A549 (cell line): ENCODE measurements around the gene RCE1. TPM values are rescaled to one million over a fixed set of nuclear protein-coding genes. Genes with fewer than 3 reads are reported as not detected.
A peak's percentile ranks its signal among the peaks of the same experiment; 100 is the strongest.

Experiments
- ATAC-seq, 2 experiments: fragments of 200-7000 bp in 1 of 2; fragments of >200 bp in 1 of 2; cut with Nextera tagmentation in 1 of 2; cut with Tn5 transposase in 1 of 2; 3 replicates each; pipeline versions ENCODE4 v1.8.0 to v1.9.1; 2018 to 2020; ENCODE audit warnings: mild to moderate bottlenecking in 1 of 2, moderate library complexity in 1 of 2
- CTCF ChIA-PET: fragments of 300-600 bp; sonication (Branson Sonifier 250); formaldehyde crosslinking; extraction: SDS; loops from one replicate; lab custom pipeline; 2021; ENCODE audit warnings: antibody characterized with exemption, inconsistent platforms; lab: Yijun Ruan, JAX
- POLR2A ChIA-PET: fragments of 350-600 bp; formaldehyde crosslinking; extraction: SDS; loops from one replicate; lab custom pipeline; 2021; ENCODE audit warnings: antibody characterized with exemption, inconsistent platforms; lab: Yijun Ruan, JAX
- DNase-seq, 2 experiments: peaks; one replicate each; pipeline versions ENCODE4 v3.0.0 to v3.0.0-alpha.2; 2011 to 2016; ENCODE audit warnings: low read depth in 1 of 2, low spot score in 1 of 2
- FAIRE-seq: peaks from 2 replicates; lab custom pipeline; 2011; peaks lifted over from hg19 to GRCh38; lab: Jason Lieb, UNC
- H3K27ac ChIP-seq, 2 experiments: fragments of >200 bp; sonication (Bioruptor Twin); formaldehyde crosslinking; 3 replicates each; pipeline ENCODE4 v1.5.1; 2016 to 2017
- H3K4me1 ChIP-seq: fragments of >200 bp; sonication (Bioruptor Twin); formaldehyde crosslinking; 3 replicates; pipeline ENCODE4 v1.6.1; 2016
- H3K4me2 ChIP-seq: fragments of >200 bp; sonication (Bioruptor Twin); formaldehyde crosslinking; 3 replicates; pipeline ENCODE4 v1.6.1; 2016
- H3K4me3 ChIP-seq: fragments of >200 bp; sonication (Bioruptor Twin); formaldehyde crosslinking; 3 replicates; pipeline ENCODE4 v1.5.1; 2016
- H3K9me3 ChIP-seq: fragments of >200 bp; sonication (Bioruptor Twin); formaldehyde crosslinking; 3 replicates; pipeline ENCODE4 v1.6.1; 2016
- CHD2 ChIP-seq: fragments of 150-350 bp; IDR thresholded peaks from 2 replicates; pipeline ENCODE4 v1.6.1; 2014; ENCODE audit warnings: low read length; ENCODE audit not compliant: partially characterized antibody
- CTCF ChIP-seq: fragments of >200 bp; sonication (Bioruptor Twin); formaldehyde crosslinking; IDR thresholded peaks from 3 replicates; pipeline ENCODE4 v1.5.1; 2016
- EHMT2 ChIP-seq: fragments of 200-600 bp; sonication (generic); IDR thresholded peaks from 2 replicates; pipeline ENCODE4 v1.6.1; 2016; ENCODE audit warnings: antibody characterized with exemption, low read depth, mild to moderate bottlenecking, moderate library complexity
- FOSL2 ChIP-seq, 2 experiments: fragments of 450-650 bp in 1 of 2; fragments of >200 bp in 1 of 2; sonication (Bioruptor Twin) in 1 of 2; formaldehyde crosslinking; IDR thresholded peaks; 2 replicates each; pipeline versions ENCODE4 v1.5.0 to v1.6.1; 2016 to 2020; ENCODE audit warnings: mild to moderate bottlenecking in 1 of 2, moderate library complexity in 1 of 2
- GATA3 ChIP-seq: IDR thresholded peaks from 2 replicates; pipeline ENCODE4 v1.6.1; 2012; ENCODE audit warnings: borderline replicate concordance
- HDAC2 ChIP-seq: fragments of 200-600 bp; sonication (generic); IDR thresholded peaks from 2 replicates; pipeline ENCODE4 v1.6.1; 2016
- HEYL ChIP-seq: fragments of 250-450 bp; sonication (Bioruptor Pico); IDR thresholded peaks from 2 replicates; pipeline ENCODE4 v1.8.0; 2021; ENCODE audit warnings: mild to moderate bottlenecking, moderate library complexity
- HOXA7 ChIP-seq: fragments of 250-450 bp; sonication (Bioruptor Pico); IDR thresholded peaks from 2 replicates; pipeline ENCODE4 v1.5.0; 2020; ENCODE audit warnings: mild to moderate bottlenecking, moderate library complexity
- KDM5A ChIP-seq: fragments of 200-600 bp; sonication (generic); IDR thresholded peaks from 2 replicates; pipeline ENCODE4 v1.6.1; 2016; ENCODE audit warnings: antibody characterized with exemption, mild to moderate bottlenecking
- MAFK ChIP-seq: fragments of 450-650 bp; IDR thresholded peaks from 2 replicates; pipeline ENCODE4 v1.6.1; 2014; ENCODE audit not compliant: partially characterized antibody
- NR3C1 ChIP-seq: fragments of >200 bp; sonication (Bioruptor Twin); formaldehyde crosslinking; IDR thresholded peaks from 3 replicates; pipeline ENCODE4 v1.6.1; 2017
- POLR2A ChIP-seq: IDR thresholded peaks from 2 replicates; pipeline ENCODE4 v1.6.1; 2012; ENCODE audit warnings: mild to moderate bottlenecking, low read length
- RAD21 ChIP-seq, 2 experiments: fragments of >200 bp in 1 of 2; sonication (Bioruptor Twin) in 1 of 2; formaldehyde crosslinking in 1 of 2; IDR thresholded peaks in 1 of 2; conservative IDR thresholded peaks in 1 of 2; 2 replicates in 1 of 2; 3 replicates in 1 of 2; pipeline ENCODE4 v1.6.1; 2012 to 2018; ENCODE audit warnings: inconsistent platforms in 1 of 2
- RFX5 ChIP-seq: fragments of 450-650 bp; IDR thresholded peaks from 2 replicates; pipeline ENCODE4 v1.7.1; 2014; ENCODE audit warnings: antibody characterized with exemption, mild to moderate bottlenecking, moderate library complexity
- RNF2 ChIP-seq: fragments of 200-600 bp; sonication (generic); IDR thresholded peaks from 2 replicates; pipeline ENCODE4 v1.6.1; 2016; ENCODE audit warnings: low read depth, mild to moderate bottlenecking, antibody characterized with exemption, moderate library complexity, borderline replicate concordance
- SMC3 ChIP-seq: fragments of >200 bp; sonication (Bioruptor Twin); formaldehyde crosslinking; IDR thresholded peaks from 3 replicates; pipeline ENCODE4 v1.6.1; 2018; ENCODE audit warnings: inconsistent platforms
- TFCP2L1 ChIP-seq: fragments of 250-450 bp; sonication (Bioruptor Pico); IDR thresholded peaks from 2 replicates; pipeline ENCODE4 v1.5.0; 2021; ENCODE audit warnings: mild to moderate bottlenecking
- ZC3H11A ChIP-seq: fragments of 450-650 bp; IDR thresholded peaks from 2 replicates; pipeline ENCODE4 v1.6.1; 2014; ENCODE audit warnings: antibody characterized with exemption, mild to moderate bottlenecking
- ZFP36 ChIP-seq: fragments of 450-650 bp; IDR thresholded peaks from 2 replicates; pipeline ENCODE4 v1.6.1; 2014; ENCODE audit warnings: borderline replicate concordance; ENCODE audit not compliant: partially characterized antibody
- ZNF302 ChIP-seq: fragments of 250-450 bp; sonication (Bioruptor Pico); IDR thresholded peaks from 2 replicates; pipeline ENCODE4 v1.9.0; 2021; ENCODE audit warnings: inconsistent platforms, mild to moderate bottlenecking, moderate library complexity
- ZSCAN20 ChIP-seq: fragments of 250-450 bp; sonication (Bioruptor Pico); IDR thresholded peaks from 2 replicates; pipeline ENCODE4 v1.8.0; 2022; ENCODE audit warnings: mild to moderate bottlenecking, moderate library complexity
- WGBS: methylation state at CpG from one replicate; pipeline ENCODE4 v1.1.6; 2017; ENCODE audit errors: missing lambda C conversion rate; 5-methylcytosine and 5-hydroxymethylcytosine counted together
- polyA plus RNA-seq, 4 experiments: library from polyadenylated mRNA; depleted of rRNA in 3 of 4; stranded (reverse); fragments of >200 nt; fragmentation: RNase III in 1 of 4; extraction: RNeasy Plus Mini Kit Qiagen cat#74134 plus additional on column Dnase treatment in 1 of 4; gene quantifications; 2 replicates in 3 of 4; 3 replicates in 1 of 4; pipeline ENCODE4 v1.2.3, GENCODE V29; 2011 to 2017
- TF ChIP-seq, protein P1 (sequence below): IDR thresholded peaks from 2 replicates; pipeline ENCODE4 v1.6.1; 2012
- TF ChIP-seq, protein P2 (sequence below): fragments of 450-650 bp; IDR thresholded peaks from 2 replicates; pipeline ENCODE4 v1.6.1; 2014; ENCODE audit warnings: antibody characterized with exemption

RCE1 gene
- polyA plus RNA-seq, 2 of the 4 experiments (the other 2 are of a cell fraction): 20.3 to 23.3 TPM

GRCh38 chr11:66866511-66866986, 23.3 kb downstream of the RCE1 start:
- CTCF ChIA-PET: interaction anchor here (0.9 to 11.6 kb wide), 5 partner anchors 16 to 110 kb away, joined by 3 to 135 read pairs (median 4); partner anchors contain the start of gene C11orf86
- no peak overlapping the region for H3K4me3 ChIP-seq
- ATAC-seq (no peak), DNase-seq (no peak), FAIRE-seq (no peak)
- no peaks in the 10 kb centered on the region for H3K9me3 ChIP-seq
- 0 out of 6 replicates have a peak overlapping the region, but pooled peaks of 1 of the 2 experiments have one; percentile 21 for H3K27ac ChIP-seq
- POLR2A ChIA-PET: no interaction called here
- TF ChIP-seq TFCP2L1 (CRISPR knock-in tag) (no peak), MAFK (peak; percentile 4), RNF2 (no peak), ZC3H11A (no peak), HEYL (no peak)
- WGBS: 94% methylated on average over 7 of the region's 7 CpGs
- peaks cover 6% of the 10 kb centered on the region for H3K4me1 ChIP-seq
- no peak overlapping the region for H3K4me2 ChIP-seq

GRCh38 chr11:66867425-66868040, 24.3 kb downstream of the RCE1 start:
- no peak for FAIRE-seq
- ChIA-PET POLR2A (no interaction called here), CTCF (interaction anchor here (0.9 to 11.6 kb wide), 9 partner anchors 15 to 186 kb away, joined by 3 to 135 read pairs (median 3); partner anchors contain the start of gene C11orf86)

DNA sequence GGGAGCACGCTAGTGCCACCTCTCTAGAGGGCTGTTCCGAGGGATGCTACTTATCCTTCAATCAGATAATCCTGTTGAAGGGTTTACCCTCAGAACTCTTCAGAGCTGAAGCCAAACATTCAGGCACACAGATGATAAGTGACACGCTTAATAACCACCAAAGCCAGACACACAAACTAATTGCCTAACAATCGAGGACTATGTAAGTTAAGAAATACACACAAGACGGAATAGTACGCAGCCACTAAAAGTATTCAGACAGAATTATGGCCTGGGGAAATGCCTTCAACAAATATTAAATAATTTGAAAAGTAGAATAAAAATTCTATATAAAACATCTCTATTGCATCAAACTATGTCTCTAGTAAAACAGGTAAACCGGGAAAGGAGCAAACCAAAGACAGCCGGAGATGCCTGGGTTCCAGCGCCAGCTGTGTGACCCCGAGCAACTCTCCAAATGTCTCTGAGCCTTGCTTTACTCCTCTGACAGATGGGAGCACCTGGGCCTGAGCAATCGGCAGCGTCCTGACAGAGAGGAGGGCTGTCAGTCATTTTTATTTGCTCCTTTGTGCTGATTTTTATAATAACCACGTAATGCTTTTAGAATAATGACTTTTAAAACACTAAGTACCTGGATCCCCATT, 25.0 kb downstream of the RCE1 start:
- WGBS: 92% methylated on average over 13 of the region's 13 CpGs
- no peak for DNase-seq
- POLR2A ChIA-PET: no interaction called here
- Histone ChIP-seq H3K9me3 (no peaks in the 10 kb centered on the region), H3K27ac (no peak overlapping the region), H3K4me1 (peaks cover 6% of the 10 kb centered on the region), H3K4me2 (no peak overlapping the region), H3K4me3 (no peak overlapping the region)
- no peak for ATAC-seq
- FAIRE-seq: no peak
- TF ChIP-seq POLR2A (no peak), RAD21 (conservative IDR thresholded peaks at IDR 0.05 in 1 of 2, IDR thresholded peaks at IDR 0.05 in 1 of 2) (no peak), SMC3 (no peak), NR3C1 (no peak)
- CTCF ChIA-PET: interaction anchor here (0.9 to 11.6 kb wide), 6 partner anchors 15 to 185 kb away, joined by 3 to 135 read pairs (median 3); no protein-coding TSS in a partner anchor

More at GRCh38 chr11:66867425-66868040, 24.3 kb downstream of the RCE1 start:
- peak overlapping the region in 1 of 2 experiments; percentile 46; a peak in 2 of 6 replicates for H3K27ac ChIP-seq
- H3K9me3 ChIP-seq: no peaks in the 10 kb centered on the region
- no peak overlapping the region for H3K4me2 ChIP-seq
- H3K4me3 ChIP-seq: no peak overlapping the region
- no peak for DNase-seq
- peaks cover 6% of the 10 kb centered on the region for H3K4me1 ChIP-seq
- TF ChIP-seq HDAC2: no peak
- TF ChIP-seq, protein P1, sequence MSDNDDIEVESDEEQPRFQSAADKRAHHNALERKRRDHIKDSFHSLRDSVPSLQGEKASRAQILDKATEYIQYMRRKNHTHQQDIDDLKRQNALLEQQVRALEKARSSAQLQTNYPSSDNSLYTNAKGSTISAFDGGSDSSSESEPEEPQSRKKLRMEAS: peak; percentile 57; the same call in 1 of the 2 replicates
- WGBS: 79% methylated on average over 12 of the region's 14 CpGs
- ATAC-seq: peak in 1 of 2 experiments; percentile 41; a peak in 3 of 6 replicates

DNA sequence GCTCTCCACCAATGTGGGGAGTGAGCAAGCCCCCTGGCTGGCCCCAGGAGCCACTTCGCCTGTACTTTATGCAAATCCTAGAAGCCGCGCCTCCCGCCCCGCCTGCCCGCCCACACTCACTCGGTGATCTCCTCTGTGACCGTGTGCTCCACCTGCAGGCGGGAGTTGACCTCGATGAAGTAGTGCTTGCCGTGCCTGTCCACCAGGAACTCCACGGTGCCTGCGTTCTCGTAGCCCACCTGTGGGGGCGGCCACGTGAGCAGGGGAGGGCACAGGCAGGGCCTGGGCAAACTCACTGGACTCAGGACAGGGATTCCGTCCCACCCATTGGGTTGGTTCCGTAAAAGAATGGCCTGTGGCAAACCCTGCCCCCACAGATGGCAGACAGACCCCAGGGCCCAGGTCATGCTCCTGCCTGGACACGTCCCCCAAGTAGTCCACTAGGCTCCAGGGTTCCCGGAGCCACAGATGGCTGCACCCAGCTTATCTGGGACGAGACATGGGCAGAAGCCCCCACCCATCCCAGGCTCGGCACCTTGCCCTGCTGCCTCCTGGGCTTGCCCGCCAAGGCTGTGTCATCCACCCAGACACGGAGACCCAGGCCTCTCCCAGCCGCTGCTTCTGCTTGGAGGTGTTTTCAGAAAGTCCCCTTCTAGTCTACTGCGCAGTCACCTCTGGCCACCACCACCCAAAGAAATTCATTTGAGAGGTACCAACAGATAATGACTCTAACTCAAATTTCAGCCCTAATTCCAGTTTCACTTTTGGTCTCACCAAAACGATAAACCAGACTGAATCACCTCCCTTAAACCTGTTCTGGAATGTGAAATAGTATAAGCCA, 25.7 kb downstream of the RCE1 start:
- no peak overlapping the region for H3K4me2 ChIP-seq
- CTCF ChIA-PET: interaction anchor here (1.9 to 11.6 kb wide), 3 partner anchors 9 to 107 kb away, joined by 8 to 135 read pairs (median 13); partner anchors contain the start of gene C11orf86
- peak; percentile 86 to 89 for DNase-seq
- peaks cover 6% of the 10 kb centered on the region for H3K4me1 ChIP-seq
- no peak for FAIRE-seq
- POLR2A ChIA-PET: no interaction called here
- WGBS: 71% methylated on average over 20 of the region's 27 CpGs
- ATAC-seq: peak; percentile 75 to 92
- H3K27ac ChIP-seq: peak overlapping the region; percentile 31 to 76; a peak in 3 of 6 replicates
- H3K9me3 ChIP-seq: no peaks in the 10 kb centered on the region
- H3K4me3 ChIP-seq: no peak overlapping the region
- TF ChIP-seq EHMT2 (no peak), ZNF302 (CRISPR knock-in tag) (no peak), SMC3 (peak; percentile 43), HOXA7 (CRISPR knock-in tag) (no peak), NR3C1 (no peak), RFX5 (no peak), RNF2 (no peak), GATA3 (no peak), FOSL2 (IDR thresholded peaks at IDR 0.05) (no peak), FOSL2 (CRISPR knock-in tag; IDR thresholded peaks at IDR 0.05) (no peak), HDAC2 (no peak), KDM5A (no peak), CHD2 (no peak), RAD21 (conservative IDR thresholded peaks at IDR 0.05 in 1 of 2, IDR thresholded peaks at IDR 0.05 in 1 of 2) (peak; percentile 29 to 43; a peak in 4 of 5 replicates), ZSCAN20 (CRISPR knock-in tag) (no peak), ZFP36 (no peak), CTCF (peak; percentile 45)
- TF ChIP-seq, protein P1: peak; percentile 47; the same call in 1 of the 2 replicates
- TF ChIP-seq, protein P2, sequence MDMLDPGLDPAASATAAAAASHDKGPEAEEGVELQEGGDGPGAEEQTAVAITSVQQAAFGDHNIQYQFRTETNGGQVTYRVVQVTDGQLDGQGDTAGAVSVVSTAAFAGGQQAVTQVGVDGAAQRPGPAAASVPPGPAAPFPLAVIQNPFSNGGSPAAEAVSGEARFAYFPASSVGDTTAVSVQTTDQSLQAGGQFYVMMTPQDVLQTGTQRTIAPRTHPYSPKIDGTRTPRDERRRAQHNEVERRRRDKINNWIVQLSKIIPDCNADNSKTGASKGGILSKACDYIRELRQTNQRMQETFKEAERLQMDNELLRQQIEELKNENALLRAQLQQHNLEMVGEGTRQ: 0 out of 2 replicates have a peak, but pooled peaks have one; percentile 25
